T-helper 17 cell (primary cell): Measurements from ENCODE around the gene INPP4B. TPM values are rescaled to one million over a fixed set of nuclear protein-coding genes. Genes with fewer than 3 reads are reported as not detected.

ENCODE experiments used
- ATAC-seq: fragments of 150-1000 bp; cut with Tn5 transposase; 2 replicates; pipeline ENCODE4 v1.10.0; 2021; ENCODE audit warnings: mild to moderate bottlenecking, moderate library complexity
- DNase-seq, 3 donors: peaks; one replicate each; pipeline versions ENCODE4 v3.0.0 to v3.0.0-alpha.2; 2020 to 2021
- H3K9me3 ChIP-seq: one replicate; pipeline ENCODE4 v1.7.0; 2013; ENCODE audit warnings: low read length, mild to moderate bottlenecking; ENCODE audit not compliant: control insufficient read depth, poor library complexity, severe bottlenecking
- H3K27ac Mint-ChIP-seq: one replicate; pipeline ENCODE4 v1.8.0; 2022; ENCODE audit warnings: mild to moderate bottlenecking, moderate library complexity, mixed read lengths
- H3K27me3 Mint-ChIP-seq: one replicate; pipeline ENCODE4 v1.8.0; 2022; ENCODE audit warnings: mixed read lengths
- H3K36me3 Mint-ChIP-seq: one replicate; pipeline ENCODE4 v1.8.0; 2022; ENCODE audit warnings: low read depth, mixed read lengths
- H3K4me1 Mint-ChIP-seq: one replicate; pipeline ENCODE4 v1.8.0; 2022; ENCODE audit warnings: mild to moderate bottlenecking, mixed read lengths
- H3K4me3 Mint-ChIP-seq: one replicate; pipeline ENCODE4 v1.8.0; 2022; ENCODE audit warnings: mild to moderate bottlenecking, moderate library complexity, mixed read lengths
- total RNA-seq, 4 donors: library from RNA in 2 of 4; stranded (reverse) in 2 of 4; gene quantifications; one replicate each; pipeline ENCODE4 v1.2.3 and lab custom pipeline; 2022 to 2026

The INPP4B gene
- total RNA-seq, 2 donors from 2014 or later: 91.8 to 102 TPM

DNA sequence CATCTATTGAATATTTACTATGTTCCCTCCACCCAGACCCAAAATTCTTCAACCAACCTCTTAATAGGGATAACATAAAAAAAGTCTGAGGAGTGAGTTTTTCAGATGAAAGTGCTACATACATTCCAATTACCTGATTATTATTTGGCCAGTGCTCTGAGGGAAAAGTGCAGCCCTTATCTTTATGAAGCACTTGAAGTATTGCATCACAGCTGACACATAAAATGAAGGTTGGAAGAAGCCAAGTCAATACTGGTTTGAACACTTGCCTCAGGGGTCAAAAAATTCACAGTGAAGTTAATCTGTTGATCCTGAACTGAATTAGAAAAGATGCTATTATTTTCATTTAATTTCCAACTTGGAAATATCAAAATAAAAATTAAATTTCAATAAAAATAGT lies 498.9 kb downstream of the INPP4B start:
- peak overlapping the region; percentile 61 for H3K4me3 Mint-ChIP-seq
- DNase-seq (no peak), ATAC-seq (no peak)
- peaks cover 2% of the 10 kb centered on the region for H3K36me3 Mint-ChIP-seq
- peak overlapping the region; percentile 96 for H3K27ac Mint-ChIP-seq
- no peaks in the 10 kb centered on the region for H3K9me3 ChIP-seq
- H3K27me3 Mint-ChIP-seq: no peaks in the 10 kb centered on the region
- peaks cover 62% of the 10 kb centered on the region for H3K4me1 Mint-ChIP-seq

DNA sequence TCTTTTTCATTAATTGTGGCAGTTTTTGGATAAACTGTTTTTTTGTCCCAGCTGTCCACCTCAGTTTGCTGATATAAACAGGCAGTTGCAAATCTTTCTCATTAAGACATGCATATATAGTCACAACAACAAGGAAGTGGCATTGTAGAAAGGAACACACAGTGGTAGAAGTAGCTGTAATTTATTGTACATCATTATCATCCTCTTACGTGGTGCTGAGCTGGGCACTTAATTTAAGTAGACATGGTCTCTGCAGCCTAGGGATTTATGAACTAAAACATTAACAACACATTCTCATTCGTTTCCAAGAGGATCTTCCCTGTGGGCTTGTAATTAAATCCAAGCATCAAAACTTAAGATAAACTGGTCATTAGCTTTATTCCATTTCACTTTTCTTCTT lies 500.2 kb downstream of the INPP4B start:
- no peaks in the 10 kb centered on the region for H3K9me3 ChIP-seq
- peak overlapping the region; percentile 96 for H3K27ac Mint-ChIP-seq
- H3K4me1 Mint-ChIP-seq: peaks cover 55% of the 10 kb centered on the region
- H3K4me3 Mint-ChIP-seq: peak overlapping the region; percentile 57
- H3K27me3 Mint-ChIP-seq: no peaks in the 10 kb centered on the region
- ATAC-seq: peak; percentile 44
- peaks cover 2% of the 10 kb centered on the region for H3K36me3 Mint-ChIP-seq
- no peak for DNase-seq

DNA sequence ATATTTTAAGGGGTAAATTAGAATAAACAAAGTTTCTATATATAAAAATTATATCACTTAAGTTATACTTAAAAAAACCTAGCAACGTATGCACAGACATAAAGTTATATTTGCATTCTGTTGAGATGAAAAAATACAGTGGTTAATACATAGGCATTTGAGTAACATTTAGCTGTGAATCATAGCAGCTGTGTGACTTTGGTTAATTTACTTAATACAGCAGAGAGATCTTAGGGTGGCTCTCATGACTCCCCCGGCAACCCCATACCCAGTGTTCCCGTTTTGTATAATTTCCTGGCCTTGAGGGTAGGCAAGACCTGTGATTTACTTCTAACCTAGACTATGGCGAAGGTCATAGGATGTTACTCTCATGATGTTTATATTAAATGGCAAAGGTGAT lies 504.8 kb downstream of the INPP4B start:
- no peaks in the 10 kb centered on the region for H3K9me3 ChIP-seq
- peaks cover 26% of the 10 kb centered on the region for H3K4me1 Mint-ChIP-seq
- ATAC-seq: no peak
- H3K27ac Mint-ChIP-seq: no peak overlapping the region
- no peaks in the 10 kb centered on the region for H3K27me3 Mint-ChIP-seq
- H3K4me3 Mint-ChIP-seq: no peak overlapping the region
- peaks cover 2% of the 10 kb centered on the region for H3K36me3 Mint-ChIP-seq
- DNase-seq: no peak

GRCh38 chr4:142339053-142339452 lies 507.0 kb downstream of the INPP4B start:
- no peak overlapping the region for H3K27ac Mint-ChIP-seq

DNA sequence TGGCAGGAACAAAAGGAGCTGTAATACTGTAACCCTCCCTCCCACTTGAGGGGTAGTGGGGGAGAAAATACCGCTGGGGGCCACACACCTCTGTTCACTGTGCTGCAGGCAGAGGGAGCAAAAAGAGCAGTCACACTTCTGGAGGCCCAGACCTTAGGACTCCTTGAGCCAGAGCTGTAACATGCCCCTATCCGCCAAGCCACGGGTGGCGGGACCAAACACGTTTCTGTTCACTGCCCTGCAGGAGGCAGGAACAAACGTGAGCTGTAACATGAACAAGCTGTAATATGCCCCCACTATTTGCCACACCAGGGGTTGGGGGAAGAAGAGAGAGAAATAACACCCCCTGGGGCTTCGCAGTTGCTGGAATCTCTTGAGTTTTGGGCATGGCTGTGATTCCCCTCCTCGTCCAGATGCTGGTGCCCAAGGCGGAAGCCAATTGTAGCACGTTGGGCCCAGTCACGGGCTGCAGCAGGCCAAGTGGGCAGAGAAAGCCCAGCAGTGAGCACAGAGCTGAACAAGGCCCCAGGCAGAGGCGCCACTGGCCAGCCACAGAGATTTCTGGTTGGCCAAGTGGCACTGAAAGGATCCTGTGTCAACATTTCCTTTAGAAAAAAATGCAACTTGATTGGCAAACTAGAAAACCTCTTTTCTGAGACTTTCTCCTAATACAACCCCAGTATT lies 509.7 kb downstream of the INPP4B start:
- peak overlapping the region; percentile 5 for H3K27ac Mint-ChIP-seq

More at GRCh38 chr4:142339053-142339452, 507.0 kb downstream of the INPP4B start:
- no peaks in the 10 kb centered on the region for H3K27me3 Mint-ChIP-seq
- ATAC-seq (no peak), DNase-seq (no peak)
- H3K9me3 ChIP-seq: no peaks in the 10 kb centered on the region
- no peak overlapping the region for H3K4me3 Mint-ChIP-seq
- H3K4me1 Mint-ChIP-seq: peaks cover 20% of the 10 kb centered on the region
- H3K36me3 Mint-ChIP-seq: no peaks in the 10 kb centered on the region

GRCh38 chr4:142334931-142335330 lies 511.2 kb downstream of the INPP4B start:
- DNase-seq (no peak), ATAC-seq (no peak)
- Mint-ChIP-seq H3K27ac (peak overlapping the region; percentile 39), H3K4me1 (peaks cover 30% of the 10 kb centered on the region), H3K36me3 (no peaks in the 10 kb centered on the region), H3K4me3 (no peak overlapping the region), H3K27me3 (no peaks in the 10 kb centered on the region)
- no peaks in the 10 kb centered on the region for H3K9me3 ChIP-seq

More for the DNA sequence above, 509.7 kb downstream of the INPP4B start:
- ATAC-seq (no peak), DNase-seq (no peak)
- no peak overlapping the region for H3K4me3 Mint-ChIP-seq
- peaks cover 25% of the 10 kb centered on the region for H3K4me1 Mint-ChIP-seq
- no peaks in the 10 kb centered on the region for H3K27me3 Mint-ChIP-seq
- no peaks in the 10 kb centered on the region for H3K36me3 Mint-ChIP-seq
- H3K9me3 ChIP-seq: no peaks in the 10 kb centered on the region

DNA sequence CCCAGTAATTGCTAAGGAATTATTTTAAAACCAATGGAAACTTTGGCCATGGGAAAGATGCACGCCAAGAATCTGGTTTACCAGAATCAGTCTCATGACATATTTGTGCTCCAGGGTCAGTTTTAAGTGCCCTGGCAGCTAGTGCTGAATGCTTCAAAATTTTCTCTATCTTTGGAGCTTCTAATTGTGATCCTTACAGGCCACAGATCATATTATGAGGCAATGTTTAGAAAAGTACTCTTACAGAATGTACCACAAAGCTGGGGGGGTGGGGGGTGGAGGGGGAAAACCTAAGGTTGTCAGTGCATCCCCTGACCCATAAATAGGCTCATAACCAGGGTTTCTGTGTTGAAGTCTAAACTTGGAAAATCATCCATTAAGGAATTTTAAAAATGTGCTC lies 514.5 kb downstream of the INPP4B start:
- Mint-ChIP-seq H3K27me3 (no peaks in the 10 kb centered on the region), H3K36me3 (peaks cover 6% of the 10 kb centered on the region), H3K4me1 (peaks cover 44% of the 10 kb centered on the region), H3K4me3 (no peak overlapping the region), H3K27ac (no peak overlapping the region)
- DNase-seq (no peak), ATAC-seq (no peak)
- no peaks in the 10 kb centered on the region for H3K9me3 ChIP-seq

GRCh38 chr4:142331132-142331531 lies 515.0 kb downstream of the INPP4B start:
- Mint-ChIP-seq H3K27ac (no peak overlapping the region), H3K36me3 (peaks cover 6% of the 10 kb centered on the region), H3K4me1 (peaks cover 48% of the 10 kb centered on the region), H3K27me3 (no peaks in the 10 kb centered on the region), H3K4me3 (no peak overlapping the region)
- DNase-seq (no peak), ATAC-seq (no peak)
- no peaks in the 10 kb centered on the region for H3K9me3 ChIP-seq

DNA sequence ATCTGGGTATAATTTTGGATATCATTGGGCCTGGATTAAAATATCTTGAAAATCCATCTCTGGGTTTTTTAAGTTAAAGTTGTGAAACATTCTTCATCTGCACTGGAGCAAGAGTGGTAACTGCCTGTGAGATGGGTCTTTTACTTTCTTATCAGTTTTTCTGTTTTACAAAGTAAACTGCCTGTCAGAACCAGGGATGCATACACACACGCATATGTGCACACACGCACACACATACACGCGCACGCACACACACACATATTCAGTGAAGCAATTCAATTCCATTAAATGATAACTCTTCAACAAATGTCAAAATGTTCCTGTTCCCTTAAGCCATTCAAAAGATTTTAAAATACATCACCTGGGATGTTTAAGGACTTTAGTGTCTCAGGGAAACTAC lies 515.8 kb downstream of the INPP4B start:
- DNase-seq: no peak
- no peaks in the 10 kb centered on the region for H3K9me3 ChIP-seq
- Mint-ChIP-seq H3K27ac (no peak overlapping the region), H3K4me3 (no peak overlapping the region), H3K27me3 (no peaks in the 10 kb centered on the region), H3K36me3 (peaks cover 6% of the 10 kb centered on the region), H3K4me1 (peaks cover 50% of the 10 kb centered on the region)
- no peak for ATAC-seq

DNA sequence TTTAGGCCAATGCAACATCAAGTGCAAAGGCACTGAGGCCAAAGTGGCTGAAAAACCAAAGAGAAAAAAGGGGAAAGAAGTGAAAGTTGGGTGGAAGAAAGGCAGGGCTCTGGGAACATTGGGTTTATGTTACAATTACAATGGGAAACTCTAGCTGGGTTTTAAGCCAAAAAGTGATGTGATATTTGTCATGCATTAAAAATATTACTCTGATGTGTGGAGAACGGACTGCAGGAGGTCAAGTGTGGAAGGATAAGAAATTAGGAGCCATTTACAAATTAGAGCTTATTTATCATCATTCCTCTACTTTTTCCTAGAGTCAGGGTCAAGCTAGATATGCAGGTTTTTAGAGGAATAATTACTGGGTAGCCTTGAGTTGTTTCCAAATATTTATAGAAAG lies 516.8 kb downstream of the INPP4B start:
- Mint-ChIP-seq H3K36me3 (peaks cover 6% of the 10 kb centered on the region), H3K27ac (no peak overlapping the region), H3K4me1 (peaks cover 53% of the 10 kb centered on the region), H3K27me3 (no peaks in the 10 kb centered on the region), H3K4me3 (no peak overlapping the region)
- no peaks in the 10 kb centered on the region for H3K9me3 ChIP-seq
- ATAC-seq (no peak), DNase-seq (no peak)

DNA sequence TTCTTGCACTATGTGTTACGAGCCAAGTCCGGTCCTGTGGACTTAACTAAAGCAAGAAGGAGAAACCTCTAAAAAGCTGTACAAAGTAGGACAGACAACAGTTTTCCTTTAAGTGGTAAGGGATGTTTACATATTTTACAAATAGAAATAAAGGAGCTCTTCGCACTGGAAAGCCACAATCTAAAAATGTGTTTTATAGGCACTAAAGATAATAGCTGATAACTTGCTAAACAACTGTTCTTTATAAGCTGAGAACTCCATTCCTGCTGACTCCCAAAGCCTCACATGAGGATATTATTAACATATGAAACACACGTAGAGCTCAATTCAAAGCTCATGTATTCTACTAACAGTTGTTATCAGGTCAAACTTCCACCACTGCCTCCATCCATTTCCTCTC lies 519.9 kb downstream of the INPP4B start:
- ATAC-seq: no peak
- no peaks in the 10 kb centered on the region for H3K27me3 Mint-ChIP-seq
- H3K27ac Mint-ChIP-seq: peak overlapping the region; percentile 41
- H3K4me1 Mint-ChIP-seq: peaks cover 46% of the 10 kb centered on the region
- H3K4me3 Mint-ChIP-seq: no peak overlapping the region
- H3K36me3 Mint-ChIP-seq: peaks cover 6% of the 10 kb centered on the region
- no peak for DNase-seq
- no peaks in the 10 kb centered on the region for H3K9me3 ChIP-seq

- ATAC-seq: no peak
Measured at GRCh38 chr4:142324572-142324971, 521.5 kb downstream of the INPP4B start.

DNA sequence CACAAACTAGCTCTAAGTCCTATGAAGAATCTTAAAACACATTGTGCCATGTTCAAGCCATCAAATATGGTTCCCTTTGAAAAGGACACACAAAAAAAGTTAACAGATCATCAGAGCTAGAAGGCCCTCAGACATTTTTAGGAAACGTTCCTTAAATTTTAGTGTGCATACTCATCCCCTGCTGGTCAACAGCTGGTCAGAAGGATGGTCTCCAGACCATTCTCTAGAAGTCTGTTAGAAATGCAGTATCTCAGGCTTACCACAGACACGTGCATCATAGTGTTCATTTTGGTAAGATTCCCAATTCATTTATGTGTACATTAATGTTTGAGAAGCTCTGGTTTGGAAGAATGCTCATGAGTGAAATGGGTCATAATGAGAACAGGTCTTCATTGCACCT lies 523.1 kb downstream of the INPP4B start:
- no peak for DNase-seq
- no peak overlapping the region for H3K4me3 Mint-ChIP-seq
- H3K27ac Mint-ChIP-seq: no peak overlapping the region
- H3K36me3 Mint-ChIP-seq: peaks cover 1% of the 10 kb centered on the region
- no peak for ATAC-seq
- peaks cover 52% of the 10 kb centered on the region for H3K4me1 Mint-ChIP-seq
- H3K9me3 ChIP-seq: no peaks in the 10 kb centered on the region
- no peaks in the 10 kb centered on the region for H3K27me3 Mint-ChIP-seq

More at GRCh38 chr4:142324572-142324971, 521.5 kb downstream of the INPP4B start:
- DNase-seq: no peak
- H3K9me3 ChIP-seq: no peaks in the 10 kb centered on the region
- Mint-ChIP-seq H3K36me3 (peaks cover 6% of the 10 kb centered on the region), H3K4me3 (no peak overlapping the region), H3K27me3 (no peaks in the 10 kb centered on the region), H3K27ac (peak overlapping the region; percentile 41), H3K4me1 (peaks cover 52% of the 10 kb centered on the region)

DNA sequence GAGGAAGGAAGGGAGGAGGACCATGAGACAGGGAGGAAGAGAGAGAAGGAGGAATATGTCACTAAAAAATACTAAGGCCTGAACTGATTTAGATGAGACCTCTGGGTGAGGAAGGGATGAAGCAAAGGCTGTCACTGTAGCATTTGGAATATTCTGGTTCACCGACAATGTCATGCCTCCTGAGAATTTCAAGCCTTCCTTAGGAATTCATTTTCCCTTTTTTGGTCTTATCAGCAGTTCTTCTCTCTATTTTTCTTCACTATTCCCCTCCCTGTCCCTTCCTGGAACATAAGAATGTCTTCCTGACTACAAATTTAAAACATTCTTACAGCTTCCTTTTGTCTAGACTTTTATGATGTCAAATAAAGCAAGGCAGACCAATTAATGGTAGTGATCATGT lies 527.8 kb downstream of the INPP4B start:
- H3K27ac Mint-ChIP-seq: peak overlapping the region; percentile 70

More for the DNA sequence above, 527.8 kb downstream of the INPP4B start:
- H3K36me3 Mint-ChIP-seq: peaks cover 9% of the 10 kb centered on the region
- no peak overlapping the region for H3K4me3 Mint-ChIP-seq
- DNase-seq (no peak), ATAC-seq (no peak)
- peaks cover 62% of the 10 kb centered on the region for H3K4me1 Mint-ChIP-seq
- H3K27me3 Mint-ChIP-seq: no peaks in the 10 kb centered on the region
- no peaks in the 10 kb centered on the region for H3K9me3 ChIP-seq
